HepG2 (cell line): Measurements from ENCODE around the gene TOMM7.

ENCODE experiments used
- FOSL1 ChIP-seq: sonication (generic); formaldehyde crosslinking; IDR thresholded peaks from 2 replicates; pipeline ENCODE4 v1.9.0; 2021; ENCODE audit warnings: missing genetic modification reagents, borderline replicate concordance
- JUN ChIP-seq: sonication (generic); formaldehyde crosslinking; IDR thresholded peaks from 2 replicates; pipeline ENCODE4 v1.4.0; 2020; ENCODE audit warnings: mild to moderate bottlenecking, missing genetic modification reagents
- KAT2B ChIP-seq: fragments of 150-350 bp; IDR thresholded peaks from 2 replicates; pipeline ENCODE4 v1.6.1; 2014; ENCODE audit warnings: low read depth, low read length, borderline replicate concordance
- MYNN ChIP-seq: sonication (generic); formaldehyde crosslinking; IDR thresholded peaks from 2 replicates; pipeline ENCODE4 v1.4.0; 2020; ENCODE audit warnings: mild to moderate bottlenecking, low read depth, missing genetic modification reagents
- NFIC ChIP-seq: IDR thresholded peaks from 2 replicates; pipeline ENCODE4 v1.6.1; 2012; ENCODE audit warnings: mild to moderate bottlenecking, low read length, inconsistent platforms
- PHB2 ChIP-seq: fragments of 450-650 bp; IDR thresholded peaks from 2 replicates; pipeline ENCODE4 v1.6.1; 2018; ENCODE audit not compliant: partially characterized antibody
- ZFX ChIP-seq: sonication (generic); formaldehyde crosslinking; IDR thresholded peaks from 2 replicates; pipeline ENCODE4 v1.4.0; 2020; ENCODE audit warnings: mild to moderate bottlenecking, low read depth, missing genetic modification reagents, moderate library complexity
- ZNF788 ChIP-seq: sonication (generic); formaldehyde crosslinking; IDR thresholded peaks from 2 replicates; pipeline ENCODE4 v1.5.0; 2020; ENCODE audit warnings: mild to moderate bottlenecking, missing genetic modification reagents, borderline replicate concordance
- TF ChIP-seq, protein P1 (sequence below): sonication (generic); formaldehyde crosslinking; IDR thresholded peaks from 2 replicates; pipeline ENCODE4 v1.8.0; 2022; ENCODE audit warnings: low read depth, missing genetic modification reagents
- TF ChIP-seq, protein P2 (sequence below): sonication (generic); formaldehyde crosslinking; IDR thresholded peaks from 2 replicates; pipeline ENCODE4 v1.5.0; 2020; ENCODE audit warnings: mild to moderate bottlenecking, missing genetic modification reagents, moderate library complexity
- TF ChIP-seq, protein P3 (sequence below): IDR thresholded peaks from 2 replicates; pipeline ENCODE4 v1.6.1; 2012; ENCODE audit warnings: inconsistent platforms
- TF ChIP-seq, protein P4 (sequence below): sonication (generic); formaldehyde crosslinking; conservative IDR thresholded peaks from 2 replicates; pipeline ENCODE4 v1.4.0; 2020; ENCODE audit warnings: missing genetic modification reagents
- TF ChIP-seq, protein P5 (sequence below): sonication (generic); formaldehyde crosslinking; IDR thresholded peaks from 2 replicates; pipeline ENCODE4 v1.4.0; 2020; ENCODE audit warnings: missing genetic modification reagents
- TF ChIP-seq, protein P6 (sequence below): sonication (generic); formaldehyde crosslinking; IDR thresholded peaks from 2 replicates; pipeline ENCODE4 v1.8.0; 2022; ENCODE audit warnings: mild to moderate bottlenecking, missing genetic modification reagents, moderate library complexity

DNA sequence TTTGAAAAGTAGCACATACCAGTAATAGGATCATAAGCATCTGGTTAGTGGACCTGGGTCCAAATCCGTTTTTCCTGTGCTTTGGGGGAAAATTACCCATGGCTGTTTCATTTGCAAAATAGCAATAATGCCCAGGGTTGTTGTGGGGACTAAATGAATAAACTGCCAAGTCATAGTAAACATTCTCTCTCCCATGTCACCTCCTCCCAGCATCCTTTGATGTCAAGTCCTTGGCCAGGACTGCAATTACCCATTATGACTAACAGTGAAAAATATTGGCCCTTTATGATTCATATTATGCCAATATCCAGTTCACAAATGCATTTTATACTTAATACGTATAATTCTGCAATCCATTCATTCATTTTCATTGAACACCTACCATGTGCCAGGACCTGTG, 23.0 kb downstream of the TOMM7 start:
- TF ChIP-seq ZFX (CRISPR knock-in tag), result no peak
- no peak for TF ChIP-seq ZNF788 (CRISPR knock-in tag)
- TF ChIP-seq, protein P1, sequence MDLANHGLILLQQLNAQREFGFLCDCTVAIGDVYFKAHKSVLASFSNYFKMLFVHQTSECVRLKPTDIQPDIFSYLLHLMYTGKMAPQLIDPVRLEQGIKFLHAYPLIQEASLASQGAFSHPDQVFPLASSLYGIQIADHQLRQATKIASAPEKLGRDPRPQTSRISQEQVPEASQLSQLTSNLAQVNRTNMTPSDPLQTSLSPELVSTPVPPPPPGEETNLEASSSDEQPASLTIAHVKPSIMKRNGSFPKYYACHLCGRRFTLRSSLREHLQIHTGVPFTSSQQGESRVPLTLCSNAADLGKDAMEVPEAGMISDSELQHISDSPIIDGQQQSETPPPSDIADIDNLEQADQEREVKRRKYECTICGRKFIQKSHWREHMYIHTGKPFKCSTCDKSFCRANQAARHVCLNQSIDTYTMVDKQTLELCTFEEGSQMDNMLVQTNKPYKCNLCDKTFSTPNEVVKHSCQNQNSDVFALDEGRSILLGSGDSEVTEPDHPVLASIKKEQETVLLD (CRISPR knock-in tag), result no peak
- TF ChIP-seq MYNN, result no peak
- no peak for TF ChIP-seq FOSL1 (CRISPR knock-in tag)
- TF ChIP-seq, protein P2, sequence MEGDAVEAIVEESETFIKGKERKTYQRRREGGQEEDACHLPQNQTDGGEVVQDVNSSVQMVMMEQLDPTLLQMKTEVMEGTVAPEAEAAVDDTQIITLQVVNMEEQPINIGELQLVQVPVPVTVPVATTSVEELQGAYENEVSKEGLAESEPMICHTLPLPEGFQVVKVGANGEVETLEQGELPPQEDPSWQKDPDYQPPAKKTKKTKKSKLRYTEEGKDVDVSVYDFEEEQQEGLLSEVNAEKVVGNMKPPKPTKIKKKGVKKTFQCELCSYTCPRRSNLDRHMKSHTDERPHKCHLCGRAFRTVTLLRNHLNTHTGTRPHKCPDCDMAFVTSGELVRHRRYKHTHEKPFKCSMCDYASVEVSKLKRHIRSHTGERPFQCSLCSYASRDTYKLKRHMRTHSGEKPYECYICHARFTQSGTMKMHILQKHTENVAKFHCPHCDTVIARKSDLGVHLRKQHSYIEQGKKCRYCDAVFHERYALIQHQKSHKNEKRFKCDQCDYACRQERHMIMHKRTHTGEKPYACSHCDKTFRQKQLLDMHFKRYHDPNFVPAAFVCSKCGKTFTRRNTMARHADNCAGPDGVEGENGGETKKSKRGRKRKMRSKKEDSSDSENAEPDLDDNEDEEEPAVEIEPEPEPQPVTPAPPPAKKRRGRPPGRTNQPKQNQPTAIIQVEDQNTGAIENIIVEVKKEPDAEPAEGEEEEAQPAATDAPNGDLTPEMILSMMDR (CRISPR knock-in tag), result no peak
- TF ChIP-seq JUN (CRISPR knock-in tag), result no peak
- TF ChIP-seq, protein P3, sequence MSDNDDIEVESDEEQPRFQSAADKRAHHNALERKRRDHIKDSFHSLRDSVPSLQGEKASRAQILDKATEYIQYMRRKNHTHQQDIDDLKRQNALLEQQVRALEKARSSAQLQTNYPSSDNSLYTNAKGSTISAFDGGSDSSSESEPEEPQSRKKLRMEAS, result no peak
- TF ChIP-seq NFIC, result no peak
- no peak for TF ChIP-seq PHB2
- TF ChIP-seq, protein P4, sequence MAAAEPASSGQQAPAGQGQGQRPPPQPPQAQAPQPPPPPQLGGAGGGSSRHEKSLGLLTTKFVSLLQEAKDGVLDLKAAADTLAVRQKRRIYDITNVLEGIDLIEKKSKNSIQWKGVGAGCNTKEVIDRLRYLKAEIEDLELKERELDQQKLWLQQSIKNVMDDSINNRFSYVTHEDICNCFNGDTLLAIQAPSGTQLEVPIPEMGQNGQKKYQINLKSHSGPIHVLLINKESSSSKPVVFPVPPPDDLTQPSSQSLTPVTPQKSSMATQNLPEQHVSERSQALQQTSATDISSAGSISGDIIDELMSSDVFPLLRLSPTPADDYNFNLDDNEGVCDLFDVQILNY (CRISPR knock-in tag), result no peak
- no peak for TF ChIP-seq KAT2B
- TF ChIP-seq, protein P5, sequence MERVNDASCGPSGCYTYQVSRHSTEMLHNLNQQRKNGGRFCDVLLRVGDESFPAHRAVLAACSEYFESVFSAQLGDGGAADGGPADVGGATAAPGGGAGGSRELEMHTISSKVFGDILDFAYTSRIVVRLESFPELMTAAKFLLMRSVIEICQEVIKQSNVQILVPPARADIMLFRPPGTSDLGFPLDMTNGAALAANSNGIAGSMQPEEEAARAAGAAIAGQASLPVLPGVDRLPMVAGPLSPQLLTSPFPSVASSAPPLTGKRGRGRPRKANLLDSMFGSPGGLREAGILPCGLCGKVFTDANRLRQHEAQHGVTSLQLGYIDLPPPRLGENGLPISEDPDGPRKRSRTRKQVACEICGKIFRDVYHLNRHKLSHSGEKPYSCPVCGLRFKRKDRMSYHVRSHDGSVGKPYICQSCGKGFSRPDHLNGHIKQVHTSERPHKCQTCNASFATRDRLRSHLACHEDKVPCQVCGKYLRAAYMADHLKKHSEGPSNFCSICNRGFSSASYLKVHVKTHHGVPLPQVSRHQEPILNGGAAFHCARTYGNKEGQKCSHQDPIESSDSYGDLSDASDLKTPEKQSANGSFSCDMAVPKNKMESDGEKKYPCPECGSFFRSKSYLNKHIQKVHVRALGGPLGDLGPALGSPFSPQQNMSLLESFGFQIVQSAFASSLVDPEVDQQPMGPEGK (CRISPR knock-in tag), result no peak
- TF ChIP-seq, protein P6, sequence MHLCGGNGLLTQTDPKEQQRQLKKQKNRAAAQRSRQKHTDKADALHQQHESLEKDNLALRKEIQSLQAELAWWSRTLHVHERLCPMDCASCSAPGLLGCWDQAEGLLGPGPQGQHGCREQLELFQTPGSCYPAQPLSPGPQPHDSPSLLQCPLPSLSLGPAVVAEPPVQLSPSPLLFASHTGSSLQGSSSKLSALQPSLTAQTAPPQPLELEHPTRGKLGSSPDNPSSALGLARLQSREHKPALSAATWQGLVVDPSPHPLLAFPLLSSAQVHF, result no peak
